Stimulated activated CD8-positive, alpha-beta memory T cell treated with anti-CD3 and anti-CD28 coated beads, Interleukin-12 subunit alpha, Interleukin-12 subunit beta, amount 100 ng/mL, for 4 hours (primary cell): Measurements from ENCODE around the gene TCF7L2.

Experiments used
- DNase-seq: peaks from one replicate; pipeline ENCODE4 v3.0.0-alpha.2; 2020; ENCODE audit warnings: low read depth

The TCF7L2 gene

GRCh38 chr10:113000442-113000841 lies 50.4 kb downstream of the TCF7L2 start:
- DNase-seq: no peak

GRCh38 chr10:113000876-113001598 lies 51.0 kb downstream of the TCF7L2 start:
- no peak for DNase-seq

GRCh38 chr10:113001599-113002448 lies 51.8 kb downstream of the TCF7L2 start:
- DNase-seq: no peak

GRCh38 chr10:113002449-113002777 lies 52.4 kb downstream of the TCF7L2 start:
- DNase-seq: no peak

GRCh38 chr10:113003052-113003451 lies 53.0 kb downstream of the TCF7L2 start:
- no peak for DNase-seq

- no peak for DNase-seq
These were observed 54.1 kb downstream of the TCF7L2 start for GRCh38 chr10:113004069-113004618.

- no peak for DNase-seq
These were observed 55.3 kb downstream of the TCF7L2 start for GRCh38 chr10:113005380-113005779.

- peak; percentile 6 for DNase-seq
These were observed 56.8 kb downstream of the TCF7L2 start for GRCh38 chr10:113006656-113007342.

GRCh38 chr10:113007343-113007771 lies 57.3 kb downstream of the TCF7L2 start:
- peak; percentile 3 for DNase-seq

GRCh38 chr10:113007821-113008220 lies 57.8 kb downstream of the TCF7L2 start:
- DNase-seq: no peak

GRCh38 chr10:113011592-113012374 lies 61.7 kb downstream of the TCF7L2 start:
- DNase-seq: no peak

- no peak for DNase-seq
These were observed 65.2 kb downstream of the TCF7L2 start for GRCh38 chr10:113015201-113015600.

- no peak for DNase-seq
These were observed 67.3 kb downstream of the TCF7L2 start for GRCh38 chr10:113017376-113017775.

GRCh38 chr10:113018034-113018433 lies 68.0 kb downstream of the TCF7L2 start:
- no peak for DNase-seq

- no peak for DNase-seq
These were observed 69.0 kb downstream of the TCF7L2 start for GRCh38 chr10:113019096-113019495.

GRCh38 chr10:113019692-113020474 lies 69.8 kb downstream of the TCF7L2 start:
- DNase-seq: no peak

GRCh38 chr10:113020475-113020753 lies 70.4 kb downstream of the TCF7L2 start:
- no peak for DNase-seq

- no peak for DNase-seq
These were observed 70.8 kb downstream of the TCF7L2 start for GRCh38 chr10:113020838-113021237.

GRCh38 chr10:113021268-113022040 lies 71.4 kb downstream of the TCF7L2 start:
- no peak for DNase-seq

- DNase-seq: no peak
These were observed 72.2 kb downstream of the TCF7L2 start for GRCh38 chr10:113022265-113022664.
